NCI-H2196 treated with DMSO at 0.1 percent for 48 hours (cell line): ENCODE data around the gene MYADM.

Experiments used
- DNase-seq: peaks from one replicate; lab custom pipeline; 2025; ENCODE audit not compliant: unreplicated experiment; lab: John Stamatoyannopoulos, UW

The MYADM gene

GRCh38 chr19:53910170-53910518 is 42.5 kb downstream of the MYADM start:
- no peak for DNase-seq

- DNase-seq = no peak
Observed at GRCh38 chr19:53912653-53913052, 45.0 kb downstream of the MYADM start.

GRCh38 chr19:53915000-53915399 is 47.3 kb downstream of the MYADM start:
- no peak for DNase-seq

- DNase-seq = no peak
Observed at GRCh38 chr19:53916004-53916403, 48.3 kb downstream of the MYADM start.

- no peak for DNase-seq
Observed at GRCh38 chr19:53917356-53917755, 49.7 kb downstream of the MYADM start.
